Effector CD8-positive, alpha-beta T cell (primary cell): ENCODE results near the gene PAK5.

Experiments
- DNase-seq: peaks from one replicate; lab custom pipeline; 2025; lab: John Stamatoyannopoulos, UW
- total RNA-seq, 4 experiments: gene quantifications; one replicate each; lab custom pipeline; 2026; lab: John Stamatoyannopoulos, UW

Gene PAK5
- 0 reads per million in 4 experiments for total RNA-seq

- DNase-seq, result no peak
Measured at GRCh38 chr20:9838378-9839295, at the start of gene PAK5. TSS of gene PAK5 (minus strand) at chr20:9839076. CDS start at chr20:9644328, 194,748 bp downstream.

GRCh38 chr20:9887706-9888105 is 48.8 kb upstream of the PAK5 start:
- no peak for DNase-seq

GRCh38 chr20:9886227-9886626 is 47.4 kb upstream of the PAK5 start:
- DNase-seq, result no peak

GRCh38 chr20:9884666-9885065 is 45.8 kb upstream of the PAK5 start:
- no peak for DNase-seq

GRCh38 chr20:9884061-9884460 is 45.2 kb upstream of the PAK5 start:
- no peak for DNase-seq

- no peak for DNase-seq
Measured at GRCh38 chr20:9877932-9878495, 39.1 kb upstream of the PAK5 start.

- DNase-seq, result no peak
Measured at GRCh38 chr20:9867196-9867980, 28.5 kb upstream of the PAK5 start.

- DNase-seq, result no peak
Measured at GRCh38 chr20:9852566-9852965, 13.7 kb upstream of the PAK5 start.

- DNase-seq, result no peak
Measured at GRCh38 chr20:9839626-9840025, 750 bp upstream of the PAK5 start.

GRCh38 chr20:9838035-9838377 is 870 bp downstream of the PAK5 start:
- DNase-seq, result no peak

- DNase-seq, result no peak
Measured at GRCh38 chr20:9837634-9838033, 1.2 kb downstream of the PAK5 start.

GRCh38 chr20:9835302-9835701 is 3.6 kb downstream of the PAK5 start:
- no peak for DNase-seq

GRCh38 chr20:9831032-9831431 is 7.8 kb downstream of the PAK5 start:
- no peak for DNase-seq

- no peak for DNase-seq
Measured at GRCh38 chr20:9829835-9830234, 9.0 kb downstream of the PAK5 start.

GRCh38 chr20:9817654-9818053 is 21.2 kb downstream of the PAK5 start:
- no peak for DNase-seq

GRCh38 chr20:9815632-9816031 is 23.2 kb downstream of the PAK5 start:
- no peak for DNase-seq

- no peak for DNase-seq
Measured at GRCh38 chr20:9810738-9811137, 28.1 kb downstream of the PAK5 start.

- DNase-seq, result no peak
Measured at GRCh38 chr20:9809271-9809670, 29.6 kb downstream of the PAK5 start.

- DNase-seq, result no peak
Measured at GRCh38 chr20:9808166-9808565, 30.7 kb downstream of the PAK5 start.

- no peak for DNase-seq
Measured at GRCh38 chr20:9807136-9807535, 31.7 kb downstream of the PAK5 start.

GRCh38 chr20:9800421-9800820 is 38.5 kb downstream of the PAK5 start:
- DNase-seq, result no peak

- no peak for DNase-seq
Measured at GRCh38 chr20:9794831-9795230, 44.0 kb downstream of the PAK5 start.

GRCh38 chr20:9792674-9793073 is 46.2 kb downstream of the PAK5 start:
- DNase-seq, result no peak
